Chondrocyte (in vitro differentiated cells): ENCODE results near the gene EID3. TPM values are rescaled to one million over a fixed set of nuclear protein-coding genes. Genes with fewer than 3 reads are reported as not detected.

Source experiments
- DNase-seq: peaks from one replicate; pipeline ENCODE4 v3.0.0; 2021; ENCODE audit warnings: mixed read lengths, low spot score
- H3K27ac Mint-ChIP-seq: one replicate; pipeline ENCODE4 v1.8.0; 2021; ENCODE audit warnings: mild to moderate bottlenecking, moderate library complexity, mixed read lengths; ENCODE audit not compliant: unreplicated experiment
- H3K27me3 Mint-ChIP-seq: 2 replicates; pipeline ENCODE4 v1.8.0; 2021; ENCODE audit warnings: low read depth, mixed read lengths
- H3K36me3 Mint-ChIP-seq: 2 replicates; pipeline ENCODE4 v1.8.0; 2021; ENCODE audit warnings: low read depth, mixed read lengths
- H3K4me1 Mint-ChIP-seq: 2 replicates; pipeline ENCODE4 v1.8.0; 2021; ENCODE audit warnings: low read depth, mild to moderate bottlenecking, mixed read lengths
- H3K4me3 Mint-ChIP-seq: one replicate; pipeline ENCODE4 v1.8.0; 2021; ENCODE audit warnings: mild to moderate bottlenecking, moderate library complexity, mixed read lengths; ENCODE audit not compliant: unreplicated experiment
- H3K9me3 Mint-ChIP-seq: 2 replicates; pipeline ENCODE4 v1.8.0; 2021; ENCODE audit warnings: low read depth, mixed read lengths
- total RNA-seq: library from RNA; stranded (reverse); gene quantifications from 3 replicates; pipeline ENCODE4 v1.2.1, GENCODE V29; 2021
- TF ChIP-seq, protein P1 (sequence below): fragments of 200-600 bp; sonication (generic); IDR thresholded peaks from 2 replicates; pipeline ENCODE4 v1.5.0; 2021; ENCODE audit warnings: antibody characterized with exemption, mild to moderate bottlenecking, moderate library complexity

EID3 gene
- total RNA-seq, 1 donor from 2014 or later, result 1.5 TPM

DNA sequence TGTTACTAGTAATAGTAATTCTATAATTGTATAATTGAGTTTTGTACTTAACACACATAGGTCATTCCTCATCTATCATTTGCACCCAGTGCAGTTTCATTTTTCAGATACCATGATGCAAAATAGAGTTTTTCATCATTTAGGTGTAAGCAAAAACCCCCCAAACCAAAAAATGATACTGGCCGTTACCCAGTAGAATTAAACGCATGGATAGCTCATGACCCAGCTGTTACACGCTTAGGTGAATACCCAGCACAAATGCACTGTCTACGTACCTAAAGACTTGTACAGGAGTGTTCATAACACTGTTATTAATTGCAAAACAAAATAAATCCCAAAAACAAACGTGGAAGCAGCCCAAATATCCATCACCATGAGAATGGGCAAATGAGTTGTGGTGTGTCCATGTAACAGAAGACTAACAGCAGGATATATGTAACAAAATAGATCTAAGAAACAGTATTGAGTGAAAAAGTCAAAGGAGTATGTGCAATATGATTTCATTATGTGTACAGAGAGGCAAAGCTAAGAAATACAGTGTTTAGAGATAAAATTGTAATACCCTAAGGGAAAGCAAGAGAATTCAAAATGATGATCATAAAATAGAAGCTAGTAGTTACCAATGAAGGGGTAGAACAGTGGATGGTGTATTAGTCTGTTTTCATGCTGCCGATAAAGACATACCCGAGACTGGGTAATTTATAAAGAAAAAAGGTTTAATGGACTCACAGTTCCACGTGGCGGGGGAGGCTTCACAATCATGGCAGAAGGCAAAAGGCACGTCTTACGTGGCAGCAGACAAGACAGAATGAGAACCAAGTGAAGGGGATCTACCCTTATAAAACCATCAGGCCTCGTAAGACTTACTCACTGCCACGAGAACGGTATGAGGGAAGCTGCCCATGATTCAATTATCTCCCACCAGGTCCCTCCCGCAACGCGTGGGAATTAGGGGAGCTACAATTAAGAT lies 49.8 kb downstream of the EID3 start:
- H3K27me3 Mint-ChIP-seq, result no peaks in the 10 kb centered on the region
- H3K36me3 Mint-ChIP-seq, result peaks cover 22% of the 10 kb centered on the region
- H3K27ac Mint-ChIP-seq, result no peak overlapping the region
- no peaks in the 10 kb centered on the region for H3K9me3 Mint-ChIP-seq
- no peak for DNase-seq
- no peaks in the 10 kb centered on the region for H3K4me1 Mint-ChIP-seq
- TF ChIP-seq, protein P1, sequence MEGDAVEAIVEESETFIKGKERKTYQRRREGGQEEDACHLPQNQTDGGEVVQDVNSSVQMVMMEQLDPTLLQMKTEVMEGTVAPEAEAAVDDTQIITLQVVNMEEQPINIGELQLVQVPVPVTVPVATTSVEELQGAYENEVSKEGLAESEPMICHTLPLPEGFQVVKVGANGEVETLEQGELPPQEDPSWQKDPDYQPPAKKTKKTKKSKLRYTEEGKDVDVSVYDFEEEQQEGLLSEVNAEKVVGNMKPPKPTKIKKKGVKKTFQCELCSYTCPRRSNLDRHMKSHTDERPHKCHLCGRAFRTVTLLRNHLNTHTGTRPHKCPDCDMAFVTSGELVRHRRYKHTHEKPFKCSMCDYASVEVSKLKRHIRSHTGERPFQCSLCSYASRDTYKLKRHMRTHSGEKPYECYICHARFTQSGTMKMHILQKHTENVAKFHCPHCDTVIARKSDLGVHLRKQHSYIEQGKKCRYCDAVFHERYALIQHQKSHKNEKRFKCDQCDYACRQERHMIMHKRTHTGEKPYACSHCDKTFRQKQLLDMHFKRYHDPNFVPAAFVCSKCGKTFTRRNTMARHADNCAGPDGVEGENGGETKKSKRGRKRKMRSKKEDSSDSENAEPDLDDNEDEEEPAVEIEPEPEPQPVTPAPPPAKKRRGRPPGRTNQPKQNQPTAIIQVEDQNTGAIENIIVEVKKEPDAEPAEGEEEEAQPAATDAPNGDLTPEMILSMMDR, result no peak
- H3K4me3 Mint-ChIP-seq, result no peak overlapping the region

DNA sequence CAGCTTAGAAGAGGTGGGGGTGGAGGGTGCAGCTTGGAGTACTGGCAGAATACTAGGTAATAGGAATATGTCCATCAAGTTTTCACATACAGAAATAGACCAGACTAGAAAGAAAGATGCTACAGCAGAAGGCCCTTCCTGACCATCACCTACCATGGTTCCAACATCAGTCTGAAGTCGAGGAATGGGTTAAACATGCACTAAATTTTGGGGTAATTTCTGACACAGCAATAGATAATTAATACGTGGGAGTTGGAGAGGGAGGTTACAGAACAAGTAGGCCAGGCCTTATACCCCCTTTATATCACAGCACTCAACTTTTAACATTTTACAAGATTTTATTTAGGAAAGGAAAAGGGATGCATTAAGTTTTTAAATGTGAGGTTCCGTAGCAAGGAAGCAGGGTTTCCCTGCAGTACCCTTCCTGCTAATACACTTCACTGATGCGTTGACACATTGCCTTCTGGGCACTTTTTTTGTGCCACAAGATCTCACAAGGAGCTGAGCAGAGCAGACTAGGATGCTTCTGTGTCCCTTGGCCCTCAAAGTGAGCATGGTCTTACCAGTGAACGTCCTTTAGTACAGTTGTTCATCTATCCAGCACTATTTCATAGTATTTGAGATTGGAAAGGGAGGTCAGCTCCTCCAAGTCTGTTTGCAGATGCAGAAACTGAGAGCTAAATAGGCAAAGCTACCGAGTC lies 50.8 kb downstream of the EID3 start:
- Mint-ChIP-seq H3K4me3 (no peak overlapping the region), H3K9me3 (peaks cover under 1% of the 10 kb centered on the region), H3K4me1 (no peaks in the 10 kb centered on the region), H3K27me3 (no peaks in the 10 kb centered on the region), H3K27ac (no peak overlapping the region), H3K36me3 (peaks cover 15% of the 10 kb centered on the region)
- DNase-seq, result no peak
- TF ChIP-seq, protein P1, result no peak

Other genes with a start within 250 kb of the EID3 start
- gene HCFC2, start 239.2 kb upstream of the EID3 start, total RNA-seq, result 20.8 to 26.9 TPM (median 23.5 TPM) in 3 replicates
- 20.6 to 25.3 TPM (median 24.7 TPM) in 3 replicates for gene NFYB, start 165.5 kb upstream of the EID3 start, total RNA-seq
- 82.7 to 104 TPM (median 94.5 TPM) in 3 replicates for gene TXNRD1, start 88.0 kb upstream of the EID3 start, total RNA-seq
- gene CHST11, start 153.2 kb downstream of the EID3 start, total RNA-seq, result 5.3 to 9.1 TPM (median 6.2 TPM) in 3 replicates